Dendritic cell treated with granulocyte-macrophage colony-stimulating factor and Interleukin-4, amounts not matched to agents 40 ng/mL and 50 ng/mL, for 4 days (primary cell): ENCODE measurements around the gene NT5DC1.

Source experiments
- H3K27ac Mint-ChIP-seq: one replicate; pipeline ENCODE4 v1.8.0; 2022; ENCODE audit warnings: mild to moderate bottlenecking, mixed read lengths
- H3K27me3 Mint-ChIP-seq: one replicate; pipeline ENCODE4 v1.8.0; 2022; ENCODE audit warnings: mild to moderate bottlenecking, mixed read lengths
- H3K36me3 Mint-ChIP-seq: one replicate; pipeline ENCODE4 v1.8.0; 2022; ENCODE audit warnings: low read depth, mixed read lengths
- H3K4me1 Mint-ChIP-seq: one replicate; pipeline ENCODE4 v1.8.0; 2022; ENCODE audit warnings: low read depth, mixed read lengths
- H3K4me3 Mint-ChIP-seq: one replicate; pipeline ENCODE4 v1.8.0; 2022; ENCODE audit warnings: mild to moderate bottlenecking, moderate library complexity, mixed read lengths
- H3K9me3 Mint-ChIP-seq: one replicate; pipeline ENCODE4 v1.8.0; 2022; ENCODE audit warnings: mixed read lengths
- intact Hi-C: fragments of 100-400 bp; cut with micrococcal nuclease; formaldehyde crosslinking; loops from one replicate; pipeline ENCODE4 v1.15.0; 2022

NT5DC1 gene

DNA sequence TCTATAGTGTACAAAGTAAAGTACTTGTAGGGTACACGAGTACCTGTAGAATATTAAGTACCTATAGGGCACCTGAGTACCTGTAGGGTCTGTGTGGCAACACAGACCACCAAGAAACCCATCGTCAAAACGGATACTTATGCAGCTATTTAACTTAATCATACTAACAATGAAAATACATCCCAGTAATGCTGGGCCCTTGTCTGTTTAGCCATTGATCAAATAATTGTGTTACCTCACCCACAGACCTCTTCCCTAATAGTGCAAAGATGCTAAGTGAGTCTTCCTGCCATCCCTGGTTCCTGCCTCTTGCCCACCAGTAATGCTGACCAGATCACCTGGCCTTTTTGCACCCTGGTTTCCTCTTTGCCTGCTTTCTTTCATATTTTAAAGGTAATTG lies 32.8 kb downstream of the NT5DC1 start:
- no peak overlapping the region for H3K27ac Mint-ChIP-seq
- intact Hi-C loops, result no loop called here
- H3K4me3 Mint-ChIP-seq, result no peak overlapping the region
- no peaks in the 10 kb centered on the region for H3K9me3 Mint-ChIP-seq
- no peaks in the 10 kb centered on the region for H3K27me3 Mint-ChIP-seq
- H3K4me1 Mint-ChIP-seq, result no peaks in the 10 kb centered on the region
- no peaks in the 10 kb centered on the region for H3K36me3 Mint-ChIP-seq

DNA sequence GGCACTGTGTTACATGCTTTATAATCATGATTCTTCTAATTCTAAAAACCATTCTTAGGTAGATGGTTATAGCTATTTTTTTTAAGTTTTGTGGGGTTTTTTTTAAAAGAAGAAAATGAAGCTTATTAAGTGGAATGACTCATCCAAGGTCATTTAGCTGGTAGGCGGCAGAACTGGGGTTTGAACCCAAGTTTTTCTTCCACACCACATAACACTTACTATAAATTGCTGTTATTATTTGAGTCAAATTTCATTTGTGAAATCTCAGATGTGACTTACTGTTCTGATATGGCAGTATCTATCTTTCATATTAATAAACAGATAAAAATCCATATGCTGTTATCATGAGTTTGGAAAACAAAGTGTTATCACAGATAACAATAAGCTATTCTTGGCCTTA lies 35.7 kb downstream of the NT5DC1 start:
- peaks cover 5% of the 10 kb centered on the region for H3K36me3 Mint-ChIP-seq

DNA sequence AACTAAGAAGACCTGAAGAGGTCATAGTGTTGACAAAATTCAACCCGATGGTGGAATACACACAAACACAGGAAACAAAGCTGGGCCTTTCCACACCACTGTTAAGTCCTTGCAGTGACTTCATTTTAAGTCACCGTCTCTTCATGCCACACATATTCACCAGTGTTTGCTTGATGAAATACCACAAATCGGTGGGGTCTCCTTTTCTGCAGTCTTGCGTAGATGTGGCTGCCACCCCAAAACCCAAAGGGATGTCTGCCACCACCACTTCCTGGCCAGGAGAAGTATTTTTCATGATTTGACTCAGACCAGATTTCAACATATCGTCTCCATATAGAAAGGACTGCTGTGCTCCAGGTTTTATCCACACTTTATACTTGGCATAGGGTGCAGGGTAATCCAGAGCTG lies 36.3 kb downstream of the NT5DC1 start:
- Mint-ChIP-seq H3K27ac (no peak overlapping the region), H3K27me3 (no peaks in the 10 kb centered on the region), H3K9me3 (no peaks in the 10 kb centered on the region), H3K4me3 (no peak overlapping the region), H3K4me1 (no peaks in the 10 kb centered on the region), H3K36me3 (peaks cover 5% of the 10 kb centered on the region)
- intact Hi-C loops, result no loop called here

More for the DNA sequence above, 35.7 kb downstream of the NT5DC1 start:
- no peaks in the 10 kb centered on the region for H3K4me1 Mint-ChIP-seq
- intact Hi-C loops, result no loop called here
- no peaks in the 10 kb centered on the region for H3K9me3 Mint-ChIP-seq
- no peak overlapping the region for H3K27ac Mint-ChIP-seq
- H3K4me3 Mint-ChIP-seq, result no peak overlapping the region
- H3K27me3 Mint-ChIP-seq, result no peaks in the 10 kb centered on the region

DNA sequence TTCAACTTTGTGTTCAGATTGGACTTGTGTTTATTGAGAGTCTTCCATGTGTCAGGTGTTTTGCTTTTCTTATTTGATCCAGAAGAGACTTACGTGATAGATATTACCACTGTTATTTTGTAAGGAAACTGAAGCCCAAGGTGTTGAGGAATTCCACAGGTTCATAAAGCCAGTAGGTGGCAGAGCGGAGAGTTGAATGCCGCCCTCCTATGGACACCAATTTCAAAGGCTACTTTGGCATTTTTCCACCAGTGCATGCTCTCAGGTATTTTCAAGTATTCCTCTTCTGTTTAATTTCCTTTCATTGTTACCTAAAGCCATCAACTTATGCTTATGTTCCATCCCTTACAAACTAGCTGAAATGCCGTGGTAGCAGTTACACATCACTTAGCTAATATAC lies 39.3 kb downstream of the NT5DC1 start:
- H3K36me3 Mint-ChIP-seq, result peaks cover 5% of the 10 kb centered on the region
- no peaks in the 10 kb centered on the region for H3K27me3 Mint-ChIP-seq
- intact Hi-C loops, result no loop called here
- no peaks in the 10 kb centered on the region for H3K4me1 Mint-ChIP-seq
- no peak overlapping the region for H3K4me3 Mint-ChIP-seq
- H3K9me3 Mint-ChIP-seq, result no peaks in the 10 kb centered on the region
- H3K27ac Mint-ChIP-seq, result no peak overlapping the region

DNA sequence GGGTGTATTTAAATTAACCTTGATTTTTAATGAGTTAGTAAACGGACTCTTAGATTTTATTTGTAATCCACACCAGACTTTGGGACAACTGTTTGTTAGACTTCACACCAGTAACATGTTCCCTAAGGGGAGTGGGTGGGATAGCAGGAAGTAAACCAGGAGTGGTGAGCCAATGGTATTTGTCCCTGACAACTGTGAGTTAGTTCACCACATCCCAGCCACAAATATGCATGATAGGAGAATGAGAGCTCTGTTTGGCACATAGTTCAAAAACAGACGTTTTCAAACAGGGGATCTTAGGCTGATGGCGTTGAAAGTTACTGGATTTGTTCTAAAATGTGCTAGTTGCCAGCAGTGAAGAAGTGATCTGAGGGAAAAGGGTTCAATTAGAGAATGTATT lies 44.0 kb downstream of the NT5DC1 start:
- Mint-ChIP-seq H3K4me3 (no peak overlapping the region), H3K27me3 (no peaks in the 10 kb centered on the region), H3K9me3 (no peaks in the 10 kb centered on the region), H3K4me1 (no peaks in the 10 kb centered on the region), H3K27ac (no peak overlapping the region), H3K36me3 (peaks cover 5% of the 10 kb centered on the region)
- intact Hi-C loops, result no loop called here

DNA sequence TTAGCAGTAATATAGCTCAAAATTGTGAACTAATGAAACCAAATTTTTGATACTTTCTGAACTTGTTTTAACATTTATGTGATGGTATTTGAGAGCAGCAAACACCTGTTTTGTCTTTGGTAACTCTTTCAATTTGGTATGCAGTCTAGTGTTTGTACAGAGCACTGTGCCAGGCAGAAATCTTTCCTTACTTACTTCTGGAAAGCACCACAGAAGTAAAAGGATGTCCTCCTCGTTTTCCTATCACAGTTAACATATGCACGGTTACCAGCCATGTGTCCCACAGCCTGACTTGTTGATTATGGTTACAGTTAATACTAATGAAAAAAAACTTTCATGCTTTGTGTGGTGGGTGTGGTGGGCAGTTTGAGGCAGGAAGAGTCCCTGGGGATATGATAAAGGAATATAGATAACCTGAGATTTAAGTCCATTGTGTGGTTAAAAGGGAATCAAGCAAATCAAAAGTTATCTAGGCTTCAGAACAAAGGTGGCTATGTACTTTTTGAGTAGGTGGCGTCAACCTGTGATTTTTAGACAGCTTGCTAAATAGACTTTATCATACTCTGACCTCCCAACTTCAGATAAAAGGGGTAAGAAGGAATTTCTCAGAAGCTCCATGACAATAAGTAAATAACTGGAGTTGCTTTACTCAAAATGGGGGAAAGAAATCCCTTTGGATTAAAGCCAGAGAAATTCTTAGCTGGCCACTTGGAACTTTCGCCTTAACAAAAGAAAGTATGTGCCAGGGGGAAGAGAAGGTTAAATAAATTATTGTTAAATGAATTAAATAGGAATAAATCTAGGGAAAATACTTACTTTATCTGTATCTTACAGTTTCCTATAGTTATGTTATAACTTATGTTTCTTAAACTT lies 45.4 kb downstream of the NT5DC1 start:
- Mint-ChIP-seq H3K9me3 (no peaks in the 10 kb centered on the region), H3K27me3 (no peaks in the 10 kb centered on the region), H3K4me3 (no peak overlapping the region), H3K4me1 (no peaks in the 10 kb centered on the region), H3K36me3 (no peaks in the 10 kb centered on the region), H3K27ac (no peak overlapping the region)
- intact Hi-C loops, result no loop called here

DNA sequence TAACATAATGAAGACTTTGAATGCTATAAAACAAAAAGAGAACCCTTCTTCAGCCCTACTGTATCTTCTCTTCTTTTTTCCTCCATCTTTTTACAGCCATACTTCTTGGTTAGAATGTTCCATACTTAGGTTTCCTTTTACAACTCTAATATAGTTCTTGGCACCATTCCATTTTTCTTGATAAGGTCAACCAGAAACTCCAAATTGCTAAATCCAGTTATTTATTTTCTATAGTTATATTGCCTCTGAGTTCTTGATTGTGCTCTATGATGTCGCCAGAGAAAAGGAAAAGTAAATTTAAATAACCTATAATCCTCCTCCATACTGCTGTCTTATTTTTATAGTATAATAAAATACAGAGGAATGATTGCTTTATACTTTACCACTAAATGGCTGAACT lies 52.0 kb downstream of the NT5DC1 start:
- Mint-ChIP-seq H3K4me3 (no peak overlapping the region), H3K9me3 (no peaks in the 10 kb centered on the region), H3K36me3 (no peaks in the 10 kb centered on the region), H3K27me3 (no peaks in the 10 kb centered on the region), H3K4me1 (no peaks in the 10 kb centered on the region), H3K27ac (no peak overlapping the region)
- intact Hi-C loops, result no loop called here

DNA sequence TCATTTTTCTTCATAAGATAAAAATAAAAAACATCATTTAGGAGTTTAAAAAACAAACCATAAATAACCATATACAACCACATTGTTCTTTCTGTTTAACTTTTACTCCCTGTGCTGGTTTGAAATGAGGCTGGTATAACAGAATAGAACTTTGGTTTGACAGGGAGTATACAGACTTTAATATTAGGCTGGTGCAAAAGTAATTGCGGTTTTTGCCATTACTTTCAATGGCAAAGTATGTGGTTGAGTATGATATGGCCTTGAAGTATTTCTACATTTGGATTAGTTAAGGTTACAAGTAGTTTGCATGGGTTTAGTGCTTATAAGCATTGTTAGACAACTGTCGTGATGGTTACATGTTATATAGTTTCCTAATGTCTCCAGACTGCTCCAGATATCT lies 54.2 kb downstream of the NT5DC1 start:
- Mint-ChIP-seq H3K9me3 (no peaks in the 10 kb centered on the region), H3K27me3 (no peaks in the 10 kb centered on the region), H3K36me3 (no peaks in the 10 kb centered on the region), H3K4me3 (no peak overlapping the region), H3K27ac (no peak overlapping the region), H3K4me1 (no peaks in the 10 kb centered on the region)
- intact Hi-C loops, result no loop called here

DNA sequence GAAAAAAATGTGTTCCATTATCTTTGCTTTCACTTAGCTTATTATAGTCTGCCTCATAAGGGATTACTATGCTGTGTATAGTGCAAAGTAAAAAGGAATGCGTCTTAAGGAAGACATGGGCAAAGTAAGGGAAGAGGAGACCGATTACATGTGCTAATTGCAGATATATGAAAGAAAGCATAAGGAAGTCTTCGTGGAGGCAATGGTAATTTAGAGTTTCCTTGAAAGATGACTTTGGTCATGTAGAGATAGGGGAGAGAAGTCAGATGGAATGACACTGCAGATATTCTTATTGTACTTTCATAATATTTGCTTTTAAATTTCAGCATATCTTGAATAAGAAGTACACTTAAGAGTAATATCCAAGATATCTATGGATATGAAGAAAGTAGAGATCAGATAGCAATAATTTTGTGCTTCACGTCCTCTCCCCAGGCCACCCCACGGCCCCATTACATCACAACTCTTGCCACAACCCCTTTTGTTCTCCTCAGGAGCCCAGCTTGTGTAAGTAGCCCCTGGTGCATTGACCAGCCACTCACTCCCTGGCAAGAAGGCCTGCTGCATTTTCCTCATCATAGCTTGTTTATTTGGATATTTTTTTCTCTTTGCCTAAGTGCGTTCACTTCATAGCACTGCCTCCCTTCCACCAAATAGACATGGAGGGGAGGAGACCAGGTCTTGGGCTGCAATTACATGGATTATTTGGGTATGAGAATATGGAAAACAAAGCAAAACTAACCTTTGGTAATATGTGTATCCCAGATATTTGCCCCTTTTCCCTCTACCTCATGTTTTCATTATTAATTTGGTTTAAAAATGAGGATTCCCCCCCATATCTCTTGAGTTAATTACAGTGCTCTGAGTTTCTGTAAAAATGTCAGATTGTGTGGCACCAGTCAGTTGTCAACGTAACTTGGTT lies 56.0 kb downstream of the NT5DC1 start:
- Mint-ChIP-seq H3K4me1 (no peaks in the 10 kb centered on the region), H3K4me3 (no peak overlapping the region), H3K27me3 (no peaks in the 10 kb centered on the region), H3K36me3 (no peaks in the 10 kb centered on the region), H3K27ac (no peak overlapping the region), H3K9me3 (no peaks in the 10 kb centered on the region)
- intact Hi-C loops, result no loop called here

DNA sequence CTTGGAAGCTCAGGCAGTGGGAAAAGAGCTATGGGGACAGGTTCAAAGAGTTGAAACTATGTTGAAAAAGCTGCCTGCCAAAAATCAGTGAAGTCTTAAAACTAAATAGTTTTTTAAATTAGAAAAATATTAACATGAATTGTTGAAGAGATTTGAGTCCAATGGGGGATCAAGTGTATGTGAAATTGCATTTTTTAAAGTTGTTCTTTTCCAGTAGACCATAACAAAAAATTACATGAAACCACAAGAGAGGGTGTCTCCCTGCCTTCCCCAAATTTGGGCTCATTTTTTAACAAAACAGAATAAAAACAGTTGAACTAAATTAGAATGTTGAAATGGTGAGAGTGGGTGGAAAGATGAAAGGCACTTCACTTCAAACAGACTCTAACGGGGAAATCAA lies 56.7 kb downstream of the NT5DC1 start:
- intact Hi-C loops, result no loop called here
- Mint-ChIP-seq H3K4me1 (no peaks in the 10 kb centered on the region), H3K27ac (no peak overlapping the region), H3K9me3 (no peaks in the 10 kb centered on the region), H3K4me3 (no peak overlapping the region), H3K27me3 (no peaks in the 10 kb centered on the region), H3K36me3 (no peaks in the 10 kb centered on the region)

DNA sequence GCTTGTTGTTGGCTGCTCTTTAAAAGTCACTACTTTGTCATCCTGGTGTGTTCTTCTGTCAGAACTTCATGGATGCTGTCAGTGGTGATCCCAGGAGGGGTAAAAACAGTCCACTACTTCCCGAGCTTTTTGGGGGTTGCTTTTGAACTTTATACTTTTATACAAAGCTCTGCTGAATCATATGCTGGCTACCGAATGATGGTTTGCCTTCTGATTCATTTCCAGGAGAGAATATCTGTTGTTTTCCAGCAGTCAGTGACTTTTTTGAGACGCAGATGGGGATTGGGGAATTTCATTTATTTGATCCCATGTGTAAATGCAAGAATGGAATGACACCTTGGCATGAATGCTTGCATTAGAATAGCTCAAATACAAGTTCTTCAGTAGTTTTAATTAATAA lies 58.0 kb downstream of the NT5DC1 start:
- no peaks in the 10 kb centered on the region for H3K27me3 Mint-ChIP-seq
- H3K4me3 Mint-ChIP-seq, result no peak overlapping the region
- no peak overlapping the region for H3K27ac Mint-ChIP-seq
- H3K9me3 Mint-ChIP-seq, result peaks cover 8% of the 10 kb centered on the region
- H3K36me3 Mint-ChIP-seq, result no peaks in the 10 kb centered on the region
- intact Hi-C loops, result no loop called here
- no peaks in the 10 kb centered on the region for H3K4me1 Mint-ChIP-seq

DNA sequence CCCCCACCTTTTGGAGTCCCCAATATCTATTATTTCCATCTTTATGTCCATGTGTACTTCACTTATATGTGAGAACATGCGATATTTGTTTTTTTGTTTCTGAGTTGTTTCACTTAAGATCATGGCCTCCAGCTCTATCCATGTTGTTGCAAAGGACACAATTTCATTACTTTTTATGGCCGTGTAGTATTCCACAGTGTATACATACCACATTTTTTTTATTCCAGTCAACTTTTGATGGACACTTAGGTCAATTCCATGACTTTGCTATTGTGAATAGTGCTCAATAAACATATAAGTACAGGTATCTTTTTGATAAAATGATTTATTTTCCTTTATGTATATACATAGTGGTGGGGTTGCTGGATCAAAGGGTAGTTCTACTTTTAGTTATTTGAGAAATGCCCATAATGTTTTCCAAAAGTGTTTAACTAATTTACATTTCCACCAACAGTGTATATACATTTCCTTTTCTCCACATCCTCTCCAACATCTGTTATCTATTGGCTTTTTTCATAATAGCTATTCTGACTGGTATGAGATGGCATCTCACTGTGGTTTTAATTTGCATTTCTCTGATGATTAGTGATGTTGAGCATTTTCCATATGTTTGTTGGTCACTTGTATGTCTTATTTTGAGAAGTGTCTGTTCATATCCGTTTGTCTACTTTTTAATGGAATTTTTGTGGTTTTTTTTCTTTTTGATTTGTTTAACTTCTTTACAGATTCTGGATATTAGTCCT lies 59.3 kb downstream of the NT5DC1 start:
- no peaks in the 10 kb centered on the region for H3K27me3 Mint-ChIP-seq
- H3K36me3 Mint-ChIP-seq, result no peaks in the 10 kb centered on the region

DNA sequence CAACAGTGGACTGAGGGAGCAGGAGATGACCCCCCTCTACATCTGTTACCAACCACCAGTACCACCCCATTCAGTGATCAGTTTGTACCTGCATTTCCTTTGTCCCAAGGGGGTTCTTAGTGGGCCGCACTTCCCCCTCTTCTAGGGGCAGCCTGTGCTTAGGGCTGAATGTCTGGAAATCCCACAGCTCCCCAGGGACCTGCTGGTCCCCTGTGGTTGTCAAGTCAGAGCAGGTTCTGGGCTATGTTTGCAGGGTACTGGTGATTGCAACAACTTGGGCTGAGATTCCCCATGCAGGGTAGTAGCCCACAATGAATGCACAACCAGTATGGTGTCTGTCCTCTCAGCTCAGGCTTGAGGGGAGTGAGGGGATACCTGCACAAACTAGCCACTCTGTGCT lies 64.9 kb downstream of the NT5DC1 start:
- intact Hi-C loops, result no loop called here
- Mint-ChIP-seq H3K9me3 (peaks cover 37% of the 10 kb centered on the region), H3K36me3 (no peaks in the 10 kb centered on the region), H3K4me1 (no peaks in the 10 kb centered on the region), H3K27me3 (no peaks in the 10 kb centered on the region), H3K27ac (no peak overlapping the region), H3K4me3 (no peak overlapping the region)

More for the DNA sequence above, 59.3 kb downstream of the NT5DC1 start:
- peaks cover 15% of the 10 kb centered on the region for H3K9me3 Mint-ChIP-seq
- no peaks in the 10 kb centered on the region for H3K4me1 Mint-ChIP-seq
- no peak overlapping the region for H3K4me3 Mint-ChIP-seq
- H3K27ac Mint-ChIP-seq, result no peak overlapping the region
- intact Hi-C loops, result no loop called here

DNA sequence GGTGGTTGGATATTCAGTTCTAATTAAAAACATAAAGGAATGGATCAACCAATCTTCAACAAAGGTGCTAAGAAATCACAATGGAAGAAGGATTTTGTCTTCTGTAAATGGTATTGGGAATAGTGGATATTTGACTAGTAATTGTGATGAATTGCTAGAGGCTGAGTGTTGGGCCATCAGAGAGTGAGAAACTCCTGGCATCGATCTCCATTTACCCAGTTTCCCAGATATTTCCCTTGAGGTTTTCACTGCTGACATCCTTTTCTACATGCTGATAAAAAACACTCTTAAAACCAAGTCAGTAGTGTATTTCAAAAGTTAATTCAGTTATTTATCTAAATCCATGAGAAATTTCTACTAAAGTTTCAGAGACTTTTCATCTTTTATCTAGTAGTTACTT lies 65.7 kb downstream of the NT5DC1 start:
- H3K4me1 Mint-ChIP-seq, result no peaks in the 10 kb centered on the region
- H3K27ac Mint-ChIP-seq, result no peak overlapping the region
- H3K27me3 Mint-ChIP-seq, result no peaks in the 10 kb centered on the region
- no peaks in the 10 kb centered on the region for H3K36me3 Mint-ChIP-seq
- H3K4me3 Mint-ChIP-seq, result no peak overlapping the region
- intact Hi-C loops, result no loop called here
- peaks cover 37% of the 10 kb centered on the region for H3K9me3 Mint-ChIP-seq
